Hippocampal formation (tissue), 2 donors: ENCODE data around the gene BACE1.
"Not testable (repeated sequence)": the region's sequence is repeated elsewhere in the genome, so short reads cannot be mapped to it uniquely, and the experiment has no call there.

Source experiments
- DNase-seq, 2 donors: peaks; one replicate each; lab custom pipeline; 2025; lab: John Stamatoyannopoulos, UW

Gene BACE1

GRCh38 chr11:117273550-117274289 is 42.3 kb downstream of the BACE1 start:
- DNase-seq: no peak

GRCh38 chr11:117272175-117272574 is 43.9 kb downstream of the BACE1 start:
- DNase-seq: not testable (repeated sequence)

GRCh38 chr11:117271208-117271607 is 44.8 kb downstream of the BACE1 start:
- DNase-seq: no peak

GRCh38 chr11:117269856-117270255 is 46.2 kb downstream of the BACE1 start:
- DNase-seq: no peak

- no peak for DNase-seq
Observed at GRCh38 chr11:117265745-117266144, 50.3 kb downstream of the BACE1 start.

- not testable (repeated sequence) for DNase-seq
Observed at GRCh38 chr11:117264624-117265323, 51.3 kb downstream of the BACE1 start.

GRCh38 chr11:117259417-117259816 is 56.6 kb downstream of the BACE1 start:
- no peak for DNase-seq

- DNase-seq: no peak
Observed at GRCh38 chr11:117258576-117258975, 57.5 kb downstream of the BACE1 start.

- no peak for DNase-seq
Observed at GRCh38 chr11:117256573-117256972, 59.5 kb downstream of the BACE1 start.

- no peak for DNase-seq
Observed at GRCh38 chr11:117255966-117256365, 60.1 kb downstream of the BACE1 start.

GRCh38 chr11:117251506-117251905 is 64.5 kb downstream of the BACE1 start:
- DNase-seq: no peak

- DNase-seq: no peak
Observed at GRCh38 chr11:117249571-117249970, 66.5 kb downstream of the BACE1 start.

GRCh38 chr11:117248341-117248740 is 67.7 kb downstream of the BACE1 start:
- DNase-seq: no peak

GRCh38 chr11:117239295-117239694 is 76.8 kb downstream of the BACE1 start:
- no peak for DNase-seq

GRCh38 chr11:117238221-117238620 is 77.8 kb downstream of the BACE1 start:
- no peak for DNase-seq
